Memory B cell (primary cell): ENCODE data around the gene CCDC70.
"Not testable (repeated sequence)": the region's sequence is repeated elsewhere in the genome, so short reads cannot be mapped to it uniquely, and the experiment has no call there.

Experiments used
- ATAC-seq: fragments of 150-1000 bp; cut with Tn5 transposase; 2 replicates; pipeline ENCODE4 v1.10.0; 2021; ENCODE audit warnings: low read depth, mild to moderate bottlenecking, moderate library complexity
- DNase-seq, 2 donors: peaks; one replicate each; pipeline ENCODE4 v3.0.0; 2022; ENCODE audit warnings: low spot score in 2 of 2
- H3K27ac Mint-ChIP-seq: one replicate; pipeline ENCODE4 v1.8.0; 2022; ENCODE audit warnings: mild to moderate bottlenecking, moderate library complexity, mixed read lengths
- H3K27me3 Mint-ChIP-seq: one replicate; pipeline ENCODE4 v1.8.0; 2022; ENCODE audit warnings: mixed read lengths
- H3K36me3 Mint-ChIP-seq: one replicate; pipeline ENCODE4 v1.8.0; 2022; ENCODE audit warnings: mild to moderate bottlenecking, mixed read lengths
- H3K4me1 Mint-ChIP-seq: one replicate; pipeline ENCODE4 v1.8.0; 2022; ENCODE audit warnings: mixed read lengths
- H3K4me3 Mint-ChIP-seq: one replicate; pipeline ENCODE4 v1.8.0; 2022; ENCODE audit warnings: mild to moderate bottlenecking, moderate library complexity, mixed read lengths
- H3K9me3 Mint-ChIP-seq: one replicate; pipeline ENCODE4 v1.8.0; 2022; ENCODE audit warnings: mixed read lengths

The CCDC70 gene

GRCh38 chr13:51823863-51824262, 37.9 kb upstream of the CCDC70 start:
- H3K27me3 Mint-ChIP-seq = no peaks in the 10 kb centered on the region

GRCh38 chr13:51824712-51825111, 37.1 kb upstream of the CCDC70 start:
- H3K9me3 Mint-ChIP-seq, H3K4me3 Mint-ChIP-seq, H3K36me3 Mint-ChIP-seq, ATAC-seq, H3K27me3 Mint-ChIP-seq, H3K27ac Mint-ChIP-seq, DNase-seq: not testable (repeated sequence)
- peaks cover 34% of the 10 kb centered on the region for H3K4me1 Mint-ChIP-seq

More at GRCh38 chr13:51823863-51824262, 37.9 kb upstream of the CCDC70 start:
- no peak overlapping the region for H3K4me3 Mint-ChIP-seq
- H3K27ac Mint-ChIP-seq = no peak overlapping the region
- H3K36me3 Mint-ChIP-seq = no peaks in the 10 kb centered on the region
- DNase-seq = no peak
- no peak for ATAC-seq
- no peaks in the 10 kb centered on the region for H3K9me3 Mint-ChIP-seq
- peaks cover 36% of the 10 kb centered on the region for H3K4me1 Mint-ChIP-seq

- Mint-ChIP-seq H3K36me3 (no peaks in the 10 kb centered on the region), H3K27me3 (no peaks in the 10 kb centered on the region), H3K4me1 (peaks cover 38% of the 10 kb centered on the region), H3K4me3 (no peak overlapping the region), H3K27ac (no peak overlapping the region), H3K9me3 (no peaks in the 10 kb centered on the region)
- no peak for ATAC-seq
- DNase-seq = no peak
Observed at GRCh38 chr13:51825165-51825592, 36.6 kb upstream of the CCDC70 start.

GRCh38 chr13:51825681-51826254, 36.0 kb upstream of the CCDC70 start:
- Mint-ChIP-seq H3K36me3 (no peaks in the 10 kb centered on the region), H3K9me3 (no peaks in the 10 kb centered on the region), H3K4me3 (no peak overlapping the region), H3K27me3 (no peaks in the 10 kb centered on the region), H3K4me1 (peaks cover 36% of the 10 kb centered on the region), H3K27ac (no peak overlapping the region)
- ATAC-seq = no peak
- no peak for DNase-seq

DNA sequence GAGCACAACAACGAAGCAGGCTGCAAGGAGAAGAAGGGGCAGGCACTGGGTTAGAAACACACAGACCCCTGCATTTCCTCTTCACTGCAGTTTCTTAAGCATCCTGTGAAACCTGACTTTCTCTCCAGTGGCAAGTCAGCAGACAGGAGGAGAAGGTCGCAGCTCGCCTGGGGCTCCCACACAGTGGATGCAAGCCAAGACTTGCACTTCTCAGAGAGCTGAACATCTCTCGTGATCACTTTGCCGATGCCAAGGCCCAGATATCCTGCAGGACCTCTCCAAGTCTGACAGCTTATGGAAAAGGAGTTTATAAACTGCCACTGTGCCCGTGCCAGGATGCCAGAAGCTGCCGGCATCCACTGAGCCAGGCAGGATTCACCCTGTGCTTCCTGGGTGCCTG, 35.2 kb upstream of the CCDC70 start:
- H3K9me3 Mint-ChIP-seq = no peaks in the 10 kb centered on the region
- H3K27me3 Mint-ChIP-seq = no peaks in the 10 kb centered on the region
- ATAC-seq (no peak), DNase-seq (no peak)
- no peaks in the 10 kb centered on the region for H3K36me3 Mint-ChIP-seq
- peaks cover 31% of the 10 kb centered on the region for H3K4me1 Mint-ChIP-seq
- H3K27ac Mint-ChIP-seq = no peak overlapping the region
- no peak overlapping the region for H3K4me3 Mint-ChIP-seq

DNA sequence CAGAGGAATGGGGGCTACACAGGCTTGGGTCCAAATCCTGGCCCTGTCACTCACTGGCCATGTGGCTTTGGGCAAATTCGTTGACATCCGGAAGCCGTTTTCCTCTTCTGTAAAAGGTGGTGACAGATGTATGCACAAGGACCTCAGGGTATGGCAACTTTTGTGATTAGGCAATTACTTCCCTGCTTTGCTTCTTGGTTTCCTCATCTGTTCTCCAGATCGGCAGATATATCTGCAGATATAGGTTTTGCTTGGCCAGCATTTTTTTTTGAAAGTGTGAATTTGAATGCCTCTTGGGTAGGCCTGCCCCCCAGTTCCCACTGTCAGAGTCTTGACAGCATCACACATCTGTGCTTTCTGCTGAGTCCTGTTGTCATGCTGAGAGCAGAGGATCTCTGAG, 34.5 kb upstream of the CCDC70 start:
- H3K36me3 Mint-ChIP-seq = no peaks in the 10 kb centered on the region
- H3K27ac Mint-ChIP-seq = no peak overlapping the region
- no peak overlapping the region for H3K4me3 Mint-ChIP-seq
- DNase-seq (no peak), ATAC-seq (no peak)
- no peaks in the 10 kb centered on the region for H3K9me3 Mint-ChIP-seq
- H3K27me3 Mint-ChIP-seq = no peaks in the 10 kb centered on the region
- H3K4me1 Mint-ChIP-seq = peaks cover 29% of the 10 kb centered on the region

GRCh38 chr13:51828730-51829567, 32.8 kb upstream of the CCDC70 start:
- Mint-ChIP-seq H3K4me3 (no peak overlapping the region), H3K27ac (no peak overlapping the region), H3K4me1 (peaks cover 31% of the 10 kb centered on the region), H3K27me3 (peaks cover 4% of the 10 kb centered on the region), H3K9me3 (no peaks in the 10 kb centered on the region), H3K36me3 (no peaks in the 10 kb centered on the region)
- DNase-seq (no peak), ATAC-seq (no peak)

GRCh38 chr13:51829568-51829899, 32.2 kb upstream of the CCDC70 start:
- ATAC-seq (no peak), DNase-seq (no peak)
- peaks cover 31% of the 10 kb centered on the region for H3K4me1 Mint-ChIP-seq
- no peaks in the 10 kb centered on the region for H3K9me3 Mint-ChIP-seq
- H3K27ac Mint-ChIP-seq = no peak overlapping the region
- H3K36me3 Mint-ChIP-seq = no peaks in the 10 kb centered on the region
- H3K27me3 Mint-ChIP-seq = peaks cover 4% of the 10 kb centered on the region
- no peak overlapping the region for H3K4me3 Mint-ChIP-seq

DNA sequence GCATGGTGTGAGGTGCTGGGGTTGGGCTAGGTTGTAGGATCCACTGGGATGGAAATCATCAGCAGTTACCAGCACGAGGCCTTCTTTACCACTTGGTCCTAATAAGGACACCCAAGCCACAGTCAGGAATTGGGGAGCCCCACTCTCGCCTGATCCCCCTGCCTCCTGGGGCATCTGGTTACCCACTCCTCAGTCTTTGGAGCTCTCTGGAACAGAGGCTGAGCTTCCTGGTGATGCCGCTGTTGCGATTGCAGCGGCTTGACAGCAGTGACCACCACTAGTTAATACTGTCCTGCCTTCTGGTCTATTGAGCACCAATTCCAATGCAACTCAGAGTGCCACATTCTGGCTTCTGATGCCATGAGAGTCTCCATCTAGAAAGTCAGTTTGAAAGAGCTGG, 30.2 kb upstream of the CCDC70 start:
- Mint-ChIP-seq H3K9me3 (no peaks in the 10 kb centered on the region), H3K27me3 (peaks cover 4% of the 10 kb centered on the region), H3K4me3 (no peak overlapping the region), H3K36me3 (no peaks in the 10 kb centered on the region), H3K27ac (no peak overlapping the region), H3K4me1 (peaks cover 25% of the 10 kb centered on the region)
- DNase-seq (no peak), ATAC-seq (no peak)

DNA sequence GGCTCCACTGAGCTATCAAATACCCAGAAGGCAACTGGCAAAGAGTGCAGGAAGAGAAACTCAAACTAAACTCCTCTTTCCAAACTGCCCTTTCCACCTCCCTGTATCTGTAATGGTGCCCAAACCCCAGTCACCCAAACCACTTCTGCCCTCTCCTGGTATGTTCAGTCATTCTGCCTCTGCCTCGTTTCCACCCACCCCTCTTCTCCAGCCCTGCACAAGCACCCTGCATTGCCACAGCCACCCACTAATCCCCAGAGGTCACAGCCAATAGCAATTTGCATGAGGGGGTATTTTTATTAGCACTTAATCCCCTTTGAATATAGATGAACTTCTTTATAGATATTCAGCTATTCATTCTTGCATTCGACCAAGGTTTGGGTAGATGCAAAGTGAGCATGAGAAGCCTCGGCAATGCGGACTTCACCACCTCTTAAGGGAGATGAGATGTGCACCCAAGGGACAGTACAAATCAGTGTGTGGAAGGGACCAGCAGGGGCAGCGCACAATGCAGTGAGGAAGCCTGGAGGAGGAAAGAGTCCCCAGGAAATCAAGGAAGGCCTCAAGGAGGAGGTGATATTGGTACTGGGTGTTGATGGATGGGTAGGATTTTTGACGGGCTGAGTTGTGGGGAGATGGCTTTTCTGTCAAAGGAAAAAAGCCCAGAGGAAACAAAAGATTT, 29.2 kb upstream of the CCDC70 start:
- H3K4me3 Mint-ChIP-seq = peak overlapping the region; percentile 2
- H3K27me3 Mint-ChIP-seq = peaks cover 4% of the 10 kb centered on the region
- ATAC-seq (peak; percentile 97), DNase-seq (peak in 1 of 2 donors; percentile 58)
- H3K27ac Mint-ChIP-seq = no peak overlapping the region
- H3K9me3 Mint-ChIP-seq = no peaks in the 10 kb centered on the region
- no peaks in the 10 kb centered on the region for H3K36me3 Mint-ChIP-seq
- H3K4me1 Mint-ChIP-seq = peaks cover 25% of the 10 kb centered on the region

- no peaks in the 10 kb centered on the region for H3K9me3 Mint-ChIP-seq
- H3K36me3 Mint-ChIP-seq = no peaks in the 10 kb centered on the region
- DNase-seq = no peak
- no peak overlapping the region for H3K4me3 Mint-ChIP-seq
- H3K27me3 Mint-ChIP-seq = peaks cover 6% of the 10 kb centered on the region
- H3K27ac Mint-ChIP-seq = no peak overlapping the region
- H3K4me1 Mint-ChIP-seq = peaks cover 20% of the 10 kb centered on the region
- ATAC-seq = no peak
Observed at GRCh38 chr13:51833980-51834379, 27.8 kb upstream of the CCDC70 start.

DNA sequence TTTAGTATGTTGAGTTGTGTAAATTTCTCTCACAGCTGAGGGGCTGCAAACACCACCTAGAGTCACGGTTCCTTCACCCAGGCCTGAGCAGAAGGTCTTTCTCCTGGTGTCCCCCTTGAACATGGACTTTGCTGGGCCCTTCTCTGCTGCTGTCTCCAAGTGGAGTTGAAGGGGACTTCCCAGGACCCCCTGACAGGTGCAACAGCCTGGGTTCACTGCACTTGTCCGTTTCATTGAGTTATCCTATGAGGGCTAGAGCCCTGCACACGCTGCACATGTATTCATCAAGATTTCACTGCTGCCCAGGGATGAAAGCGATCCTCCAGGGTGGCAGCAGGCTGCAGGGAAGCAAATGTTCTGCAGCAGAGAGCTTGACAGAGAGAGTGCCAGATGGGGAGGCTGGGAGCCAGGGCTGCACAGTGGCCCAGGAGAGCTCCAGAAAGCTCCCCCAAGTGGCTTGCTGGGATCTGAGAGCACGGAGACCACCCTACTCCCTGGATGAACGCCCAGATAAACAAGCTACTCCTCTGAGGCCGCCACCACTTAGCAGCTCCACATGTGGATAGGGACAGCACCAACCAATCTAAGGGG, 27.1 kb upstream of the CCDC70 start:
- Mint-ChIP-seq H3K27me3 (peaks cover 6% of the 10 kb centered on the region), H3K27ac (no peak overlapping the region), H3K4me3 (no peak overlapping the region), H3K36me3 (no peaks in the 10 kb centered on the region), H3K9me3 (no peaks in the 10 kb centered on the region), H3K4me1 (peaks cover 20% of the 10 kb centered on the region)
- no peak for DNase-seq
- ATAC-seq = no peak

DNA sequence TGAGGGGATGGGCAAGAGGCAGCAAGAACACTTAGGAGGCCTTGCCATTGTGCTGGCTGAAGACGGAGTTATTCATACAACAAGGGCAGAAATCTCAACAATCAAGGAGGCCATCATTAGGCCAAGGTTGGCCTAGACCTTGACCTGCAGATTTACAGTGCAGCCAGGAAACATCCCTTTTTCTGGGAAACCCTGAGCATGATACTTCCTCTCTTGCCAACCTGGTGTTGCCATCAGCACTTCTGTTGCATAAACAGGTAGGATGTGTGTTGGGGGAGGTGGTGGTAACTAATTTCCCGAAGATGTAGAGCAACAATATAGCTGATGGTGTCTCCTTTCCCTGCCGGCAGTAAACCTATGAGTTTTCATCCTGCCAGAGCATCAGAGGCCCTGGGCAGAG, 24.8 kb upstream of the CCDC70 start:
- no peak overlapping the region for H3K4me3 Mint-ChIP-seq
- ATAC-seq (no peak), DNase-seq (no peak)
- no peak overlapping the region for H3K27ac Mint-ChIP-seq
- H3K36me3 Mint-ChIP-seq = no peaks in the 10 kb centered on the region
- H3K27me3 Mint-ChIP-seq = peaks cover 6% of the 10 kb centered on the region
- H3K4me1 Mint-ChIP-seq = peaks cover 10% of the 10 kb centered on the region
- H3K9me3 Mint-ChIP-seq = no peaks in the 10 kb centered on the region

DNA sequence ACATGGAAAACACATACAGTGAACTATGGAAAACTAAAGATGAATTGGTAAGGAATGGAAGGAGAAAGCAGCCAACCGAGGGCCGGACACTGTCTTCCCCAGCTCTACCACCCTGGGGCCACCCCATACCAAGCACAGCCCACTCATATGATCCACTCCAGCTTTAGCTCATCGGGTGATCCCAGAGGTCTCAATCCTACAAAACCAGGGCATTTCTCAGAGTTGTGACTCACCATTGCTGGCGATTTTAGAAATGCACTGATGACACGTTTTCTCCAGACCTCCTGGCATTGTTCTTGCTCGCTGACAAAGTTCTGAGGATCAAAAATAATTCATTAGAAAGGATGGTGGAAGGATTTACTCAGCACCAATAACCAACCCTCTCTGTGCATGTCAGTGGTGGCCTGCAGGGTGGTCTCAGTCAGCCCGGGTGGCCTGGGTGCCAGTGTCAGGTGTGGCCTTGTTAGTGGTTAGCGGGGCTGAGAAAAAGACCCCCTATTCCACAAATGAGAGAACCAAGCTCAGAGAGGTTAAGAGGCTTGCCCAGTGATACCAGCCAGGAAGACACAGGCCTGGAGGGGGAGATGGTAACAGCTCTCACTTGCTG, 23.4 kb upstream of the CCDC70 start:
- no peaks in the 10 kb centered on the region for H3K9me3 Mint-ChIP-seq
- no peak overlapping the region for H3K4me3 Mint-ChIP-seq
- H3K4me1 Mint-ChIP-seq = no peaks in the 10 kb centered on the region
- peaks cover 2% of the 10 kb centered on the region for H3K27me3 Mint-ChIP-seq
- DNase-seq = no peak
- H3K27ac Mint-ChIP-seq = no peak overlapping the region
- H3K36me3 Mint-ChIP-seq = no peaks in the 10 kb centered on the region
- no peak for ATAC-seq
